ENCODE data around the gene EBLN1.
"Not testable (repeated sequence)": the region's sequence is repeated elsewhere in the genome, so short reads cannot be mapped to it uniquely, and the experiment has no call there.

The EBLN1 gene

GRCh38 chr10:22228167-22228938 is 10.5 kb upstream of the EBLN1 start:
- peak; percentile 33 for DNase-seq

GRCh38 chr10:22226599-22226998 is 8.8 kb upstream of the EBLN1 start:
- DNase-seq: peak; percentile 21

- no peak for DNase-seq
These were observed 4.7 kb upstream of the EBLN1 start for GRCh38 chr10:22222236-22223190.

GRCh38 chr10:22219308-22219707 is 1.5 kb upstream of the EBLN1 start:
- no peak for DNase-seq

- peak; percentile 33 for DNase-seq
These were observed 633 bp upstream of the EBLN1 start for GRCh38 chr10:22218448-22218847.

- DNase-seq: not testable (repeated sequence)
These were observed 731 bp downstream of the EBLN1 start for GRCh38 chr10:22217084-22217483.

- no peak for DNase-seq
These were observed 7.5 kb downstream of the EBLN1 start for GRCh38 chr10:22210267-22210666.

- DNase-seq: no peak
These were observed 23.9 kb downstream of the EBLN1 start for GRCh38 chr10:22193945-22194344.

GRCh38 chr10:22185586-22185985 is 32.2 kb downstream of the EBLN1 start:
- DNase-seq: no peak

GRCh38 chr10:22183771-22184461 is 33.9 kb downstream of the EBLN1 start:
- no peak for DNase-seq

GRCh38 chr10:22180724-22181123 is 37.1 kb downstream of the EBLN1 start:
- no peak for DNase-seq

- no peak for DNase-seq
These were observed 43.4 kb downstream of the EBLN1 start for GRCh38 chr10:22174442-22174841.

- no peak for DNase-seq
These were observed 46.7 kb downstream of the EBLN1 start for GRCh38 chr10:22171131-22171530.

GRCh38 chr10:22170582-22170981 is 47.2 kb downstream of the EBLN1 start:
- no peak for DNase-seq

GRCh38 chr10:22159979-22160378 is 57.8 kb downstream of the EBLN1 start:
- DNase-seq: peak; percentile 42

GRCh38 chr10:22159180-22159579 is 58.6 kb downstream of the EBLN1 start:
- DNase-seq: peak; percentile 9
